Activated CD4-positive, CD25-positive, alpha-beta regulatory T cell (primary cell): Measurements from ENCODE around the gene ZBTB33.

Source experiments
- DNase-seq, 4 experiments: peaks; one replicate each; lab custom pipeline; 2025; lab: John Stamatoyannopoulos, UW

The ZBTB33 gene, protein sequence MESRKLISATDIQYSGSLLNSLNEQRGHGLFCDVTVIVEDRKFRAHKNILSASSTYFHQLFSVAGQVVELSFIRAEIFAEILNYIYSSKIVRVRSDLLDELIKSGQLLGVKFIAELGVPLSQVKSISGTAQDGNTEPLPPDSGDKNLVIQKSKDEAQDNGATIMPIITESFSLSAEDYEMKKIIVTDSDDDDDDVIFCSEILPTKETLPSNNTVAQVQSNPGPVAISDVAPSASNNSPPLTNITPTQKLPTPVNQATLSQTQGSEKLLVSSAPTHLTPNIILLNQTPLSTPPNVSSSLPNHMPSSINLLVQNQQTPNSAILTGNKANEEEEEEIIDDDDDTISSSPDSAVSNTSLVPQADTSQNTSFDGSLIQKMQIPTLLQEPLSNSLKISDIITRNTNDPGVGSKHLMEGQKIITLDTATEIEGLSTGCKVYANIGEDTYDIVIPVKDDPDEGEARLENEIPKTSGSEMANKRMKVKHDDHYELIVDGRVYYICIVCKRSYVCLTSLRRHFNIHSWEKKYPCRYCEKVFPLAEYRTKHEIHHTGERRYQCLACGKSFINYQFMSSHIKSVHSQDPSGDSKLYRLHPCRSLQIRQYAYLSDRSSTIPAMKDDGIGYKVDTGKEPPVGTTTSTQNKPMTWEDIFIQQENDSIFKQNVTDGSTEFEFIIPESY

DNA sequence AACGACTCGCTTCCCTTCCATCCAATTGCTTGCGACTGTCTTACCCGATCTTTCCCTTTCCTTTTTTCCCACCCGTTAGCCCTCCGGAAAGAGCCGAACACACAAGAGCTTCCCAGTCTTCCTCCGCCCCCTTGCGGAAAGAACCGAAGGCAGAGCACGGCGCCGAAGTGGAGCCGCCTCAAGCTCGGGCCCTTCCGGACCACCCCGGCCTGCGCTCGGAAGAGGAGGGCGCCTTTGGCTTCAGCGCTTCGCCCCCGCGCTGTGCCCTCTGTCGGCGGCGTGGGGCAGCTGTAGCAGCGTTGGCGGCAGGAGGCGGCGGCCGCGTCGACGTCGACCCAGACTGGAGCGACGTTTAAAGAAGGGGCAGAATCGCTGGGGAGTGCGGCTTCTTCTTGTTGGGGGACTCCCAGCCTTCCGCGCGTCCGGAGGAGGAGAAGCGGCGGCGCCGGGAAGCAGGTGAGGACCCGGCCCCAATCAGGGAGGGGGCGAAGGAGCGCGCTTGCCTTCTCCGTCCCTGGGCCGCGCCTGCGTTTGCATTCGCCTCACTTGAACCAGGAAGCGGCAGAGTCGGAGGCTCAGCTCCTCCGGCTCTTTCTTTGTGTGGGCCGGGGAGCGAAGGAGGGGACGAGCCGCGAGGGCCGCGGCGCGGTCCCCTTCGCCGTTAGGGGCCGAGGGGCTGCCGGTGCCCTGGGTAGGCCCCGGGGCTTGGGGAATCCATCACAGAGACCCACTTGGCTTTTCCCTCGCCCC, at the start of gene ZBTB33:
ZBTB33 (plus strand) TSS at position 291 of the 750 bp plus-strand sequence. CDS start 2,604 bp downstream, outside the sequence.
- DNase-seq: peak; percentile 59 to 77 (median 71)

DNA sequence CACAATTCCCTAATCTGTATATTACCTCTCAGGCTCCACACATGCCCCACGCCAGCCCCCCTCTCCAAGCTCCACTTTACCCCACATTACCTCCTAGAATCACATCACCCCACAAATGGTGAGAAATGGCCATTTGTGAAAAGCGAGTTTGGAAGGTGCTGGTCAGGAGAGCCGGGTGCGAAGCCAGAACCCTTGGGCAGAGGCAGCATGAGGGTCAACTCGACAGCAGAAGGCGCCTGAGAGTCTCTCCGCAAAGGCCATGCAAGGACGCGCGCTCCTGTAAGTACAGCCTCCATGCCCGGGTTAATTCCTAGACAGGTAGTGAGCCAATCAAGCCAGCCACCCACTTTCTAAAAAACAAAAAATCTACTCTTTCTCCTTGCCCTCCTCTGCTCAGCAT, 49.8 kb upstream of the ZBTB33 start:
- no peak for DNase-seq

DNA sequence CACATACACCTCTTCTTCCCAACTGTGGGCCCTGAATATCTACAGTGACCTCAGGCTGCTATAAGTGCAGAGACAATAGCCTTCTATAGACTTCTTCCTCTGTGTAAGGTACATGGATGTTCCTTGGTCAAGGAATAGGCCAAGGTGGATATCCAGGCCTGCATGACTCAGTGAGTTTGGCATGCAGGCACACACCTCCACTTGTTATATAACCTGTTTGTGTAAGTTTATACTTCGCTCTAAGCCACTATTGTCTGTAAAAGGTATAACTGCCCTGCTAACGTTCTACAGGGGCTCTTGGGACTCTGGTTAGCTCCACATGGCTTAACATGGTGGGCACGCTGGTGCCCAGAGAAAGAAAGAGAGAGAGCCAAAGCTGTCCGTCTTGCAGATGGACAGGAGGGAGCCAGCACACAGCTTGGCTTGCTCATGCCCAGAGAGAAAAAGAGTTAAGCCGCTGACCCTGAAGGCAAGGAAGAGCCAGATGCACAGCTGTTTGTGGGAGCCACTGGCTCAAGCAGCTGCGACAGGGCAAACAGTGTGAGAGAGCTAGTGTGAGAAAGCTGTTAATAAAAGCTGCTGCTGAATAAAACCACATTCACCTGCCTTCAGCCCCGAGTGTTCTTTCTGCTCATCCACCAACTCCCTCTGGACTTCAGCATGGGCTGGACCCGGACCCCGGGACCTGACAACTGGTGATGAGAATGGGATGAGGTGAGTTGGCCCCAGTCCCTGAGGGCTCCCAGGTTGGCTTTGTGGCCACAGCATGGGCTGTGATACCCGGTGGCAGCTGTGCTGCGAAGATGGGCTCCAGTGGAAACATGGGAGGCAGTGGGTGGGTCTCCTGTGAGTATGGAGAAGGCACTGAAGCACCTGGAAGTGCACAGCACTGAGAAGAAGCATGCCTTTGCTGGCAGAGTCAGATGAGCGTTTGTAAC, 44.5 kb upstream of the ZBTB33 start:
- no peak for DNase-seq

DNA sequence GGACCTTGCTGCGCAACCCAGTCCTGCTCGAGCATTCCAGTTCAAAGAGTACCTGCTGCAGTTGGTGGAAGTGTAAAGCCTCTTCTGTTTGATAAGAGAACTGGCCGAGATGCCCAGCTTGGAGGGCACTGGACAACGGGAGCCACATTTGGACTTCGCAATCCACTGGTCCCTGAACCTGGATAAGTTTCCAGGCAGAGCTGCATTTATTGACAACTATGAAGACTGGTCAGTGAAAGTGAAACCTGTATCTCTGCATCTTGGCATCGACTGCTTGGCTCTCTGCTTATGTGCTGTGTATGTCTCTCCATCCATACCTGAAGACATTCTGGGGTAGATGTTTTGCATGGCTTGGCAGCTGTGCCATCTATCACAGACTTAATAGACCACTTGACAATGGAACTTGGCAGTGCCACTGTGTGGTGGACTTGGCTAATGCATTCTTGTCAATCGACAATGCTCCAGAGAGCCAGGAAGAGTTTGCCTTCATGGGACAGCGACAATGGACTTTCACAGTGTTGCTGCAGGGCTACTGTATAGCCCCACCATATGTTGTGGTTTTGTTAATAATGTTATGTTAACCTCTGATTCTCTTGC, 43.5 kb upstream of the ZBTB33 start:
- DNase-seq: no peak

DNA sequence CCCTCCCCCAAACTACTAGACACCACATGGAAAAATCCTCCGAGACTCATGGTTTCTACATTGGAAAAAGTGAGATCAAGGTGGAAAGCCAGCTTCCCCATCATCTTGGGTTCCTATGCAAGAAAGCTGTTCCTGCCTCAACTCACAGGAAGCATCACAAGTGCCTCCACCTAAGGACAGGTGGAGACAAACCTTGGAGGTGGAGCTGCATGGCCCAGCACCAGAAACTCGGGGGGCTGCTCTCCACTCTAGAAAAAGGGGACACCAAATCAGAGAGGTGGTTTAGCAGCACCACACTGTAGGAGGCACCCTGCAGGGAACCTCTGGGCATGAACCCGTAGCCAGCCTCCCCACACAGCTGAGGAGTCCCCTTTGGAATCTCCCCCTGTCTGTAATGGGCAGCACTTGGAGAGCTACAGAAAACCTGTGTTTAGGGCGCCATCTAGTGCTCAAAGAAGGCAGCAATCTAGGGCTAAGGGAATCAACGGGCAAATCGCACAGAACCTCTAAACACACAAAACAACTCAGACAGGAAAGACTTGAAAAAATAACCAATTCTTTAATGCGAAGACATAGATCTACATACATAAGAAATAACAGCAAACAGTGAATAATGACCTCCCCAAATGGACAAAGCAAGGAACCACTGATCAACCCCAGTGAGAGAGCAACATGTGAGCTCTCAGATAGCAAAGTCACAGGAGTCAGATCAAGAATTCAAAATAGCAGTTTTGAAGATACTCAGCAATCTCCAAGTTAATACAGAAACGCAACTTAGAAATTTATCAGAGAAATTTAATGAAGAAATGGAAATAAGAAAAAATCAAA, 37.0 kb upstream of the ZBTB33 start:
- peak in 3 of 4 experiments; percentile 7 to 9 (median 8) for DNase-seq

DNA sequence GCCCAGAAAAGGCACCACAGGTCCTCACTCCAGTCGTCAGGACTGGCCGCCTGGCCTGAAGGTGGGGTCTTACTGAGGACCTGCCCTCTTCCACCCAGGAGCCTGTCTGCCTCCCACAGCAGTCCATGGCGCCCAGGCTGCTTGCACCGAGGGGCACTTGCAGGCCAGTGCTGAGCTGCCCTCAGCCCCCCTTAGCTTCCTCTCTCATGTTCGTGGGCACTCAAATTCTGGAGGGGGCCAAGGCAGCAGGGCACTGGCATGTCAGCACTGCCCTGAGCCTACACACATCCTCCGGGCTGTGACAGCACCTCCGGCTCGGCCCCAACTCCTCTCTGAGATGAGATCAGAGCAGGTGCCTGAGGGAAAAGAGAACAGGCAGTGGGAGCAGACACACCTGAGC, 27.2 kb upstream of the ZBTB33 start:
- no peak for DNase-seq

DNA sequence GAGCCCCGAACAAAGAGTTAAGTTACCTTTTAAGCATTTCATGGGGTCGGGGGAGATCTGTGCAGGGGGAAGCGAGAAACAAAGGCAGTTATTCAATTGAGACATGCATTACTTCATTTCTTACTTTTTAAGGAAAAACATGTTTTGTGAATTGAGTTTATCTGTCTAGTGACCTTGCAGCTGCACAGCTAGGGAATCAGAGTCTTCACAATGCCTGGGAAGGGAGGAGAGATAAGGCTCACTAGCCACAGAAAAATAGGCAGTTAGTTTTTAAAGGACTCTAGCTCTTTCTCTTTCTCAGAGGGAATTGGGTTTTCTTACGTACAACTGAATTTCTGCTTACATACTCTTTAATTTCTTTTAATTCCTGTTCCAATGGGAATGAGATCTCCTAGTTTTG, 26.2 kb upstream of the ZBTB33 start:
- no peak for DNase-seq

DNA sequence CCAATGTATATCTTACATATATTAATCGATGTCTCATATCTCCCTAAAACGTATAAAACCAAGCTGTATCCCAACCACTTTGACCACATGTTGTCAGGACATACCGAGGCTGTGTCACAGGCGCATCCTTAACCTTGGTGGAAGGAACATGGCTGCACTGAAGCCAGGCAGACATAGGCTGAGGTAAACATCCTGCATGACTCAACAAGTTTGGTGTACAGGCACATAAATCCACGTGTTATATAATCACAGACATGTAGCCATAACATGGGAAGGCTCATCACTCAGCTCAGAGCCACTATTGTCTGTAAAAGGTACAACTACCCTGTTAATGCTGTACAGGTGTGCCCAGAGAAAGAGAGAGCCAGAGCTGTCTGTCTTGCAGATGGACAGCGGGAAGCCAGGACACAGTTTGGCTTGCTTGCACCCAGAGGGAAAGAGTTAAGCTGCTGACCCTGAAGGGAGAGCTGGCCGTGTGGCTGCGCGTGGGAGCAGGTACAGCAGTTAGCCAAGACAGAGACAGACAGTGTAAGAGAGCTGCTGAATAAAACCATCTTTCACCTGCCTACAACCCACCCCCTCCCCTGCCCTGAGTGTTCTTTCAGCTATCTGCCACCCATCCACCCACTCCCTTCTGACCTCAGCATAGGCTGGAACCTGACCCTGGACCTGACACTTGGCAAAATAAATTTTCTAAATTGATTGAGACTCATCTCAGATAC, 22.3 kb upstream of the ZBTB33 start:
- DNase-seq: no peak

DNA sequence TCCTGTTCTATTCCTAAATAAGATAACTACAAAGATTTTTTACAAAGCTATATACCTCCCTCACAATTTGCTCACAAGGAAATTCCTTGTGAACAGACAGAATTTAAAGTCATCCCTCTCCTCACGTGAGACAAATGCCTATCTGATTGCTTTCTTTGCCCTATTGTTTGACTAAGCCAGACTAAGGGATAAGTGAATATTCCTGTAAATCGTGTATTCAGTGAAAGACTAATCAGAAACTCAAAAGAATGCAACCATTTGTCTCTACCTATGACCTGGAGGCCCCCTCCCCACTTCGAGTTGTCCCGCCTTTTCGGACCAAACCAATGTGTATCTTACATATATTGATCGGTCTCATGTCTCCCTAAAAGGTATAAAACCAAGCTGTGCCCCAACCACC, 15.3 kb upstream of the ZBTB33 start:
- no peak for DNase-seq

DNA sequence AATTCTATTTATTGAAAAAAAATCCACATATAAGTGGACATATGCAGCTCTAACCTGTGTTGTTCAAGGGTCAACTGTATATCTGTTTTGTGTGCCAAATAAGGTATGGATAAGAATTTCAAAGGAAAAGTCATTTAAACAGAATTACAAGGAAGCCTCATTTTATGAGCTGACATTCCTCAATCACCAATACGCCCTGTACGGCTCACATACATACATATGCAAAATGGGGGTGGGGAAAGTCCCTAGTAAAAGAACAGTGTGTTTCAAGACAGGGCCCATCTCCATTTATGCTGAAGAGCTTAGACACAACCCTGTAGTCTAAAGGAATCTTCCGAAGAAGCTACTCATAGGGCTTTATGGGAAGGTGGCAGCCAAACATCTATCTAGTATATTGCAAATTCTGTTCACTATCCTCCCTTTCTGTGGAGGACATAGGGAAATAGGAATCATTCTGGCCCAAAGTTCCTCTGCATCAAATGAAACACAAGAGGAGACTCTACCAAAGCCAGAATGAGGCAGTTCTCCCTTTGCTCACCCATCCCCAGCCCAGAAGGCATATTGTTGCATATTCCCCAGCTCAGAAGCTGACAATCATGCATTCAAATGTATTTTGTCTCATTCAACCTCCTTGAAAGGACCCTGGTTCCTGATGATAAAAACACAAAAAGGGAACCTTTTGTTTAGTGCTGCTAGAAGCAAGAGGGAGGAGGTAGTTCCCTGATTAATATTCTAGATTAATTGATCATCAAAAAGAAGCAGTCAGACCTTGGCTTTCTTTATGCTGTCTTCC, 13.7 kb upstream of the ZBTB33 start:
- no peak for DNase-seq

DNA sequence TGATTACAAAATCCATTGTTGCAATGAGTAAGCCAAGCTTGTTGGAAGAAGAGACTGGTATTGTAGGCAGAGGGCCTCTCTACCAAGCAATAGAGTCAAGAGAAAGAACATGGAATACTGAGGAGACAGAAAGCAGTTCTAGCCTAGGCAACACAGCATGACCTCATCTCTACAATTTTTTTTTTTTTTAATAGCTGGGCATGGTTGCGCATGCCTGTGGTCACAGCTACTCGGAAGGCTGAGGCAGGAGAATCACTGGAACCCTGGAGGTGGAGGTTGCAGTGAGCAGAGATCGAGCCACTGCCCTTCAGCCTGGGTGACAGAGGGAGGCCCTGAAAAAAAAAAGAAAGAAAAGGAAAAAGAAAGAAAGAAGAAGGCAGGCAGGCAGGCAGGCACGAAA, 11.7 kb upstream of the ZBTB33 start:
- DNase-seq: no peak

DNA sequence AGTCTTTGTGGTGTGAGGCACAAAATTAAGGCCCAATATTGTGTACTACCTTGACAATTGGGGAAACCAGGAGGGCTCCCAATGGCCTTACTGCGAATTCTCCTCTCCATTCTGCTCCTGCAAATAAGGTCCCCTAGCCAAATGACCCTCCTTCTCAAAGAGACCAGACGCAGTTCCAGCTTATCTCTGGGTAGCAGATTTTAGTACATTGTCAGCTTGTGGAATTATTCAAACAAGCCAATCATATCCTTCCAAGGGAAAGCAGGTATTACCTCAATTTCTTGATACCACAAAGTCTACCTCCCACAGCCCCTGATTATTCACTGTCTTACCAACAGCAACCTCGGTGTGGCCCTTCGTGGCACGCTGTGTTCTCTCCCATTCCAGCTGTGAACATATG, 7.8 kb upstream of the ZBTB33 start:
- DNase-seq: no peak

DNA sequence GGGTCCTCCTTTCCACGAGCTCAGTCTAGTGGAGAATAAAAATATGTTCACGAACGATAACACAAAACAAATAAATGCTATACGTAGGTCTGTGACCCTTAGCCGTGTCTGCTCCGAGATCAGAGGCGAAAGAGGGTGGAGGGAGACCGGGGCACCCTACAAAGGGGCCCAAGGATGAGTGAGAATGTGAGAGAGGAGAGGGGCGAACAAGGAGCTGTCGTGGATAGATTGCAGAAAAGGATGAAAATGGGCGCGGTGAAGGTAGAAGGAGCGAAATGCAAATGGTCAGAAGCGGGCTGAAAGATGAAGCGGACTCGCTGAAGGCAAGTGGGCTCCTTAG, 6.2 kb upstream of the ZBTB33 start:
- no peak for DNase-seq

DNA sequence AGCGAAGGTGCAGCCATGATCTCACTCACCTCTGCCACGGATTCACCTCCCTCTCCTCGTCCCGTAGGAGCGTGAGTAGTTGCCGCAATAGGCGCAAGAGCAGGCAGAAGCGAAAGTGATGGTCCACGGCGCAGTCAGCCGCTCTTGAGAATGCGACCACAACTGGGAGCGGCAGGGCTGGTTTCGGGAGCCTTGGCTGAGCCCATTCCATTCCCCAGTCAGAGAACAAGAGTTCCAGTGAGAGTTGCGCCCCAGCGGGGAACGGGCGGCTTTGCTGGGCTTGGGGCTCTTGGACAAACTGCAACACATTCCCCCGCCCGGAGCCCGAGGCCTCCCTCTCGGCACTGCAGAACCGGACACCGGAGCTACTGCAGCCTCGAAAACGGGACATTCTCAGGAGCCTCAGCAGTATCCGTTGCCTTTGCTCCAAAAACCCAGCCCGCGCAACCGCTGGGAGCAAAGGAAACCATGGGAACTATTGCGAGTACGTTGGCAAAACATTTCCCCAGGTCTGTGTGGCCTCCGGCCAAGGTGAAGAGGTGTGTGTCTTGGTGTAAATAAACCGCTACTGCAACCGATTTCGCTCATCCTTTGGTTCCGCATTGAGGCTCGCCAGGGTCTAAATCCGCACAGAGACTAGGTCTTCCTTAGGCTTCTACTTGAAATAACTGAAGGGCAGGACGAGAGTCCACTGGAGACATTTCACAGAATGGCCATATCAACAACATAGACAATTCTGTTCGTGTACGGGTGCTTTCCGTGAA, 5.7 kb upstream of the ZBTB33 start:
- peak; percentile 2 to 19 (median 3) for DNase-seq

DNA sequence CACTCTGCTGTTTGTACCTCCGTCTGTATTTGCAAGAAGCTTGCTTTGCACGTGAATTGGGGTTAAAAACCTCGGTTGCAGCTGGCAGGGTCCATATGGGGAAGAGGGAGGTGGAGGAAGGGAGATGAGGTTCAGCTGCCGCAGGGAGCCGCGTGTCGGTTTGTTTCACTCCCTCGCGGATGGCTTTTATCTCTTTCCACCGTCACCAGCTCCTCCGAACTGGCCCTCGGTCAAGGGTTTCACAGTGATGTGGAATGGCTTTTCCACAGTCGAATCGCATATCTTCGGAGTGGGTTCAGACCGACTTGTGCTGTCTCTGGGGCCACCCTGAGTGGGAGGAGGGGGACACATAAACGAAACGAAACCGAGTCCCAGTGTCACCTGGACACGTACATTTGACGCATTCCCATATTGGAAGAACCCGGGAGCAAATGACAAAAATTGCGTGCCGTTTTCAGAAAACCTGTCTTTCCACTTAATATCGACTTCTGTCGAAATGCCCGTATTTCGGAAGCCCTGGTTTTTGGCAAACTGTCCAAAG, 929 bp downstream of the ZBTB33 start:
- DNase-seq: no peak

DNA sequence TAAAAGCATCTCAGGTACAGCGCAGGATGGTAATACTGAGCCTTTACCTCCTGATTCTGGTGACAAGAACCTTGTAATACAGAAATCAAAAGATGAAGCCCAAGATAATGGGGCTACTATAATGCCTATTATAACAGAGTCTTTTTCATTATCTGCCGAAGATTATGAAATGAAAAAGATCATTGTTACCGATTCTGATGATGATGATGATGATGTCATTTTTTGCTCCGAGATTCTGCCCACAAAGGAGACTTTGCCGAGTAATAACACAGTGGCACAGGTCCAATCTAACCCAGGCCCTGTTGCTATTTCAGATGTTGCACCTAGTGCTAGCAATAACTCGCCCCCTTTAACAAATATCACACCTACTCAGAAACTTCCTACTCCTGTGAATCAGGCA, 3.2 kb downstream of the ZBTB33 start:
- no peak for DNase-seq

DNA sequence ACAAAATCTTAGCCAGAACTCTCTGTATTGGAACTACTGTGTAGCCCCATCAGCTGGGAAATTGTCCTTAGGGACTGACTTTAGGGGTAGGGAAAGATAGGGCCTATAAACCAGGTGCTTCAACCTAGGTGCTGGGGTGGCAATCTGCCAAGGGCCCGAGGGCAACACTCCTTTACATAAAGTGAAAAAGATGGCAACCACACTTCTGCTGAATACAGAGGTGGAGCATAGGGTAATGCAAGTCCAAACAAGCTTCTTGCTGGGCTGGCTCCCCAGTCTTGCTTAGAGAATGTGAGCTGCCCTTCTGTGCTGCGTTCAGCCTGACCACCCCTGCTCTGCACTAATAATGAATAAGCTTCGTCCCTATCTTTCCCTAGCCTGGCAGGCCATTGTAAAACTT, 9.8 kb downstream of the ZBTB33 start:
- DNase-seq: no peak
